ENCODE measurements around the gene KRTAP10-3.
A peak's percentile ranks its signal among the peaks of the same experiment; 100 is the strongest.

The KRTAP10-3 gene

GRCh38 chr21:44548381-44548780 is 10.2 kb downstream of the KRTAP10-3 start:
- Histone ChIP-seq H3K9me2 (replicated peaks; ENCODE audit: insufficient read depth, low read length) (no peaks in the 10 kb centered on the region), H3K27me3 (ENCODE audit: low read length) (no peaks in the 10 kb centered on the region), H4K20me1 (ENCODE audit: low read depth, low read length) (no peaks in the 10 kb centered on the region), H3K36me3 (ENCODE audit: low read length) (0 out of 2 replicates have a peak, but pooled peaks cover 4% of the 10 kb centered on the region), H3K27ac (ENCODE audit: low read depth, low read length) (no peak overlapping the region), H3K9ac (ENCODE audit: low read length) (no peak overlapping the region), H3K79me2 (ENCODE audit: insufficient read depth, low read length) (no peaks in the 10 kb centered on the region), H3F3A (ENCODE audit: insufficient read depth) (no peaks in the 10 kb centered on the region), H3K4me2 (ENCODE audit: low read depth, low read length, poor library complexity, severe bottlenecking) (no peak overlapping the region), H2AFZ (ENCODE audit: low read depth, low read length, severe bottlenecking) (no peak overlapping the region), H3K4me3 (ENCODE audit: insufficient read depth, low read length, poor library complexity, severe bottlenecking) (no peak overlapping the region), H3K9me3 (ENCODE audit: insufficient read depth, low read length) (0 out of 2 replicates have a peak, but pooled peaks cover 5% of the 10 kb centered on the region)
- no peak for TF ChIP-seq EZH2phosphoT487 (conservative IDR thresholded peaks at IDR 0.05; ENCODE audit: low read length)
- TF ChIP-seq, protein P1, sequence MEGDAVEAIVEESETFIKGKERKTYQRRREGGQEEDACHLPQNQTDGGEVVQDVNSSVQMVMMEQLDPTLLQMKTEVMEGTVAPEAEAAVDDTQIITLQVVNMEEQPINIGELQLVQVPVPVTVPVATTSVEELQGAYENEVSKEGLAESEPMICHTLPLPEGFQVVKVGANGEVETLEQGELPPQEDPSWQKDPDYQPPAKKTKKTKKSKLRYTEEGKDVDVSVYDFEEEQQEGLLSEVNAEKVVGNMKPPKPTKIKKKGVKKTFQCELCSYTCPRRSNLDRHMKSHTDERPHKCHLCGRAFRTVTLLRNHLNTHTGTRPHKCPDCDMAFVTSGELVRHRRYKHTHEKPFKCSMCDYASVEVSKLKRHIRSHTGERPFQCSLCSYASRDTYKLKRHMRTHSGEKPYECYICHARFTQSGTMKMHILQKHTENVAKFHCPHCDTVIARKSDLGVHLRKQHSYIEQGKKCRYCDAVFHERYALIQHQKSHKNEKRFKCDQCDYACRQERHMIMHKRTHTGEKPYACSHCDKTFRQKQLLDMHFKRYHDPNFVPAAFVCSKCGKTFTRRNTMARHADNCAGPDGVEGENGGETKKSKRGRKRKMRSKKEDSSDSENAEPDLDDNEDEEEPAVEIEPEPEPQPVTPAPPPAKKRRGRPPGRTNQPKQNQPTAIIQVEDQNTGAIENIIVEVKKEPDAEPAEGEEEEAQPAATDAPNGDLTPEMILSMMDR (IDR thresholded peaks at IDR 0.05; ENCODE audit: insufficient read depth, low read length, poor library complexity, severe bottlenecking), result no peak

DNA sequence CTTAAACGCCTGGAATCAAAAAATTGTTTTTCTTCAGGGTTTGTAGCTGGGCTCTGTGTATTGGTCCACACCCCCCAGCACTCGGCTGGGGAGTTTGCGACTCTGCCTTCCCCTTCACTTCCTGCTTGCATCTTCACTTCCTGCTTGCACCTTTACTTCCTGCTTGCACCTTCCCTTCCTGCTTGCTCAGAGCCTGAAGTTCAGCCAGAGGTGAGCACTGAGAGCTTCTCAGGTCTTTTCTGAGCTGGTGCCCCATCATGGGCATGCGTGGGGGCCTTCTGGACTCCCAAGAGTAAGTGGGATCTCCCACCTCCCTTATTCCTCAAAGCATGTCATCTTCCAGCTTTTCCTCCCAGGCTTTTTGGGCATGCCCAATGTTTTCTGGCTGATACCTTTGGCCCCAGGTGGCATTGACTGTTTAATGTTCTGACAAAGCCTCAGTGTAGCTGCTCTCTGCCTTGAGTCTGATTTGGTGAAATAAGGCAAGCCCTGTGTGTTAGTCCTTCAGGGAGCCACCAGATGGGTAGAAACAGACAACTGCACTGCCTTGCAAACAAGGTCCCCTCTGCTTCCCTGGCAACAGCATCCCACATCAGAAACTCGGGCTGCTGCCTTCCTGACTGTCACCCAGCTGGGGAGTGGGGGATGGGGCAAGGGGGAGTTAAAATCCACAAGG is 10.8 kb downstream of the KRTAP10-3 start:
- Histone ChIP-seq H3F3A (ENCODE audit: insufficient read depth) (no peaks in the 10 kb centered on the region), H3K79me2 (ENCODE audit: insufficient read depth, low read length) (no peaks in the 10 kb centered on the region), H2AFZ (ENCODE audit: low read depth, low read length, severe bottlenecking) (peak overlapping the region; percentile 88), H3K27ac (ENCODE audit: low read depth, low read length) (no peak overlapping the region), H3K9ac (ENCODE audit: low read length) (peak overlapping the region; percentile 16; the same call in 1 of the 2 replicates), H4K20me1 (ENCODE audit: low read depth, low read length) (no peaks in the 10 kb centered on the region), H3K4me2 (ENCODE audit: low read depth, low read length, poor library complexity, severe bottlenecking) (peak overlapping the region; percentile 43), H3K9me3 (ENCODE audit: insufficient read depth, low read length) (0 out of 2 replicates have a peak, but pooled peaks cover 11% of the 10 kb centered on the region), H3K9me2 (replicated peaks; ENCODE audit: insufficient read depth, low read length) (no peaks in the 10 kb centered on the region), H3K4me3 (ENCODE audit: insufficient read depth, low read length, poor library complexity, severe bottlenecking) (no peak overlapping the region), H3K36me3 (ENCODE audit: low read length) (0 out of 2 replicates have a peak, but pooled peaks cover 4% of the 10 kb centered on the region), H3K27me3 (ENCODE audit: low read length) (no peaks in the 10 kb centered on the region)
- TF ChIP-seq EZH2phosphoT487 (conservative IDR thresholded peaks at IDR 0.05; ENCODE audit: low read length), result no peak
- TF ChIP-seq, protein P1 (IDR thresholded peaks at IDR 0.05; ENCODE audit: insufficient read depth, low read length, poor library complexity, severe bottlenecking), result no peak

DNA sequence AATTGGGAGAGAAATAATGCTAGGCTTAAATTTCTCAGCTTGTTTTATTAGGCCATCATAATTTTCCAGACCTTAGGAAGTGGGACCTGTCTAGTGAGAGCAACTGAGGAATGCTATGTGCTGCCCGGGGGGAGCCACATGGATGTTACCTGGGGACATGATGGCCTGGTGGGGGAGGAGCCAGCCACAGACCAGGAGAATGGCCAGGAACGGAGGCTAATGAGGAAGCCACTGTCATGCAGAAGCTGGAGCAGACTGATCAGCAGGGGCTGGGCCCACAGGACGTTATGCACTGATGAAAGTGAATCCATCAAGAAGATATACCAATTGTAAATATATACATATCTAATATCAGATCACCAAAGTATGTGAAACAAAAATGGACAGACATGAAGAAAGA is 14.0 kb downstream of the KRTAP10-3 start:
- 0 out of 2 replicates have a peak, but pooled peaks cover 4% of the 10 kb centered on the region for H3K36me3 ChIP-seq (ENCODE audit: low read length)
- H3K27me3 ChIP-seq (ENCODE audit: low read length), result no peaks in the 10 kb centered on the region
- 0 out of 2 replicates have a peak, but pooled peaks cover 12% of the 10 kb centered on the region for H3K9me3 ChIP-seq (ENCODE audit: insufficient read depth, low read length)
- H3K27ac ChIP-seq (ENCODE audit: low read depth, low read length), result no peak overlapping the region
- no peak overlapping the region for H2AFZ ChIP-seq (ENCODE audit: low read depth, low read length, severe bottlenecking)
- no peaks in the 10 kb centered on the region for H4K20me1 ChIP-seq (ENCODE audit: low read depth, low read length)
- TF ChIP-seq EZH2phosphoT487 (conservative IDR thresholded peaks at IDR 0.05; ENCODE audit: low read length), result no peak
- TF ChIP-seq, protein P1 (IDR thresholded peaks at IDR 0.05; ENCODE audit: insufficient read depth, low read length, poor library complexity, severe bottlenecking), result no peak
- H3K79me2 ChIP-seq (ENCODE audit: insufficient read depth, low read length), result no peaks in the 10 kb centered on the region
- H3K9me2 ChIP-seq (replicated peaks; ENCODE audit: insufficient read depth, low read length), result no peaks in the 10 kb centered on the region
- no peak overlapping the region for H3K9ac ChIP-seq (ENCODE audit: low read length)
- H3K4me2 ChIP-seq (ENCODE audit: low read depth, low read length, poor library complexity, severe bottlenecking), result no peak overlapping the region
- H3F3A ChIP-seq (ENCODE audit: insufficient read depth), result no peaks in the 10 kb centered on the region
- no peak overlapping the region for H3K4me3 ChIP-seq (ENCODE audit: insufficient read depth, low read length, poor library complexity, severe bottlenecking)
